NCI-H2171 treated with DMSO at 0.1 percent for 48 hours (cell line): ENCODE results near the gene UBE2D2.

Experiments
- DNase-seq: peaks from one replicate; lab custom pipeline; 2025; lab: John Stamatoyannopoulos, UW

The UBE2D2 gene

GRCh38 chr5:139660923-139661814 is 100.0 kb downstream of the UBE2D2 start:
- DNase-seq, result no peak

GRCh38 chr5:139662617-139663016 is 101.5 kb downstream of the UBE2D2 start:
- no peak for DNase-seq

- no peak for DNase-seq
Measured at GRCh38 chr5:139663207-139664085, 102.3 kb downstream of the UBE2D2 start.

GRCh38 chr5:139664086-139664693 is 103.1 kb downstream of the UBE2D2 start:
- no peak for DNase-seq

GRCh38 chr5:139664727-139665351 is 103.7 kb downstream of the UBE2D2 start:
- no peak for DNase-seq

- DNase-seq, result no peak
Measured at GRCh38 chr5:139665626-139666025, 104.5 kb downstream of the UBE2D2 start.

GRCh38 chr5:139666551-139666950 is 105.4 kb downstream of the UBE2D2 start:
- no peak for DNase-seq

GRCh38 chr5:139667001-139667729 is 106.0 kb downstream of the UBE2D2 start:
- DNase-seq, result no peak

GRCh38 chr5:139667730-139668063 is 106.6 kb downstream of the UBE2D2 start:
- DNase-seq, result no peak

GRCh38 chr5:139668064-139668880 is 107.1 kb downstream of the UBE2D2 start:
- no peak for DNase-seq

- no peak for DNase-seq
Measured at GRCh38 chr5:139668924-139669661, 108.0 kb downstream of the UBE2D2 start.

GRCh38 chr5:139669662-139670368 is 108.7 kb downstream of the UBE2D2 start:
- no peak for DNase-seq

GRCh38 chr5:139670369-139671095 is 109.4 kb downstream of the UBE2D2 start:
- DNase-seq, result no peak

GRCh38 chr5:139671096-139671841 is 110.1 kb downstream of the UBE2D2 start:
- no peak for DNase-seq

GRCh38 chr5:139675213-139675612 is 114.1 kb downstream of the UBE2D2 start:
- DNase-seq, result no peak

GRCh38 chr5:139675825-139676224 is 114.7 kb downstream of the UBE2D2 start:
- no peak for DNase-seq

GRCh38 chr5:139676406-139676805 is 115.3 kb downstream of the UBE2D2 start:
- DNase-seq, result no peak
